Activated naive CD4-positive, alpha-beta T cell treated with anti-CD3 and anti-CD28 coated beads, Interleukin-2, amount 10 ng/mL, durations not matched to agents 7 days and 5 days (primary cell): ENCODE results near the gene COL28A1.
"Not testable (repeated sequence)": the region's sequence is repeated elsewhere in the genome, so short reads cannot be mapped to it uniquely, and the experiment has no call there.

Experiments used
- CTCF ChIA-PET: fragments of 350-600 bp; sonication (Branson Sonifier 250); formaldehyde crosslinking; loops from one replicate; lab custom pipeline; 2021; ENCODE audit warnings: antibody characterized with exemption; lab: Charles Lee
- DNase-seq: peaks from one replicate; pipeline ENCODE4 v3.0.0-alpha.2; 2020
- H3K27ac Mint-ChIP-seq: one replicate; pipeline ENCODE4 v1.8.0; 2021; ENCODE audit warnings: mild to moderate bottlenecking, moderate library complexity, mixed read lengths
- H3K27me3 Mint-ChIP-seq: one replicate; pipeline ENCODE4 v1.8.0; 2021; ENCODE audit warnings: mild to moderate bottlenecking, mixed read lengths
- H3K36me3 Mint-ChIP-seq: one replicate; pipeline ENCODE4 v1.8.0; 2021; ENCODE audit warnings: mixed read lengths
- H3K4me1 Mint-ChIP-seq: one replicate; pipeline ENCODE4 v1.8.0; 2021; ENCODE audit warnings: mixed read lengths
- H3K4me3 Mint-ChIP-seq: one replicate; pipeline ENCODE4 v1.8.0; 2021; ENCODE audit warnings: mild to moderate bottlenecking, moderate library complexity, mixed read lengths
- H3K9me3 Mint-ChIP-seq: one replicate; pipeline ENCODE4 v1.8.0; 2021; ENCODE audit warnings: mixed read lengths

Gene COL28A1

GRCh38 chr7:7491044-7491443, 44.6 kb downstream of the COL28A1 start:
- Mint-ChIP-seq H3K4me3 (no peak overlapping the region), H3K36me3 (no peaks in the 10 kb centered on the region), H3K9me3 (peaks cover 3% of the 10 kb centered on the region), H3K27ac (no peak overlapping the region), H3K27me3 (no peaks in the 10 kb centered on the region), H3K4me1 (no peaks in the 10 kb centered on the region)
- no peak for DNase-seq
- CTCF ChIA-PET = no interaction called here

GRCh38 chr7:7490003-7490402, 45.7 kb downstream of the COL28A1 start:
- CTCF ChIA-PET = no interaction called here
- no peak for DNase-seq
- H3K36me3 Mint-ChIP-seq = no peaks in the 10 kb centered on the region
- H3K9me3 Mint-ChIP-seq = peaks cover 3% of the 10 kb centered on the region
- no peaks in the 10 kb centered on the region for H3K27me3 Mint-ChIP-seq
- no peak overlapping the region for H3K4me3 Mint-ChIP-seq
- H3K27ac Mint-ChIP-seq = no peak overlapping the region
- no peaks in the 10 kb centered on the region for H3K4me1 Mint-ChIP-seq

GRCh38 chr7:7489546-7489945, 46.1 kb downstream of the COL28A1 start:
- H3K4me3 Mint-ChIP-seq = no peak overlapping the region
- peaks cover 3% of the 10 kb centered on the region for H3K9me3 Mint-ChIP-seq
- H3K36me3 Mint-ChIP-seq = no peaks in the 10 kb centered on the region
- no peaks in the 10 kb centered on the region for H3K27me3 Mint-ChIP-seq
- DNase-seq = no peak
- CTCF ChIA-PET = no interaction called here
- H3K4me1 Mint-ChIP-seq = no peaks in the 10 kb centered on the region
- H3K27ac Mint-ChIP-seq = no peak overlapping the region

- CTCF ChIA-PET = no interaction called here
- Mint-ChIP-seq H3K4me1 (no peaks in the 10 kb centered on the region), H3K36me3 (no peaks in the 10 kb centered on the region), H3K4me3 (no peak overlapping the region), H3K27me3 (no peaks in the 10 kb centered on the region), H3K9me3 (peaks cover 3% of the 10 kb centered on the region), H3K27ac (no peak overlapping the region)
- DNase-seq = no peak
These were observed 49.3 kb downstream of the COL28A1 start for GRCh38 chr7:7486362-7486761.

- no peak overlapping the region for H3K27ac Mint-ChIP-seq
- H3K4me1 Mint-ChIP-seq = no peaks in the 10 kb centered on the region
- H3K27me3 Mint-ChIP-seq = no peaks in the 10 kb centered on the region
- peaks cover 3% of the 10 kb centered on the region for H3K9me3 Mint-ChIP-seq
- H3K36me3 Mint-ChIP-seq = no peaks in the 10 kb centered on the region
- DNase-seq = no peak
- H3K4me3 Mint-ChIP-seq = no peak overlapping the region
- CTCF ChIA-PET = interaction anchor here (1.0 kb wide), 1 partner anchor 9 kb away, joined by 3 read pairs; no protein-coding TSS in a partner anchor
These were observed 51.6 kb downstream of the COL28A1 start for GRCh38 chr7:7484072-7484471.

GRCh38 chr7:7481802-7482201, 53.9 kb downstream of the COL28A1 start:
- H3K36me3 Mint-ChIP-seq = no peaks in the 10 kb centered on the region
- no peaks in the 10 kb centered on the region for H3K9me3 Mint-ChIP-seq
- H3K4me3 Mint-ChIP-seq = no peak overlapping the region
- no peaks in the 10 kb centered on the region for H3K27me3 Mint-ChIP-seq
- no peak overlapping the region for H3K27ac Mint-ChIP-seq
- no peaks in the 10 kb centered on the region for H3K4me1 Mint-ChIP-seq
- CTCF ChIA-PET = no interaction called here
- DNase-seq = no peak

GRCh38 chr7:7479275-7479805, 56.3 kb downstream of the COL28A1 start:
- H3K4me1 Mint-ChIP-seq = no peaks in the 10 kb centered on the region
- CTCF ChIA-PET = no interaction called here
- H3K9me3 Mint-ChIP-seq = no peaks in the 10 kb centered on the region
- no peak for DNase-seq
- H3K36me3 Mint-ChIP-seq = no peaks in the 10 kb centered on the region
- no peaks in the 10 kb centered on the region for H3K27me3 Mint-ChIP-seq
- H3K4me3 Mint-ChIP-seq = no peak overlapping the region
- H3K27ac Mint-ChIP-seq = no peak overlapping the region

- Mint-ChIP-seq H3K27ac (no peak overlapping the region), H3K4me1 (no peaks in the 10 kb centered on the region), H3K4me3 (no peak overlapping the region), H3K27me3 (no peaks in the 10 kb centered on the region), H3K9me3 (no peaks in the 10 kb centered on the region), H3K36me3 (no peaks in the 10 kb centered on the region)
- DNase-seq = no peak
- CTCF ChIA-PET = no interaction called here
These were observed 57.1 kb downstream of the COL28A1 start for GRCh38 chr7:7478569-7478968.

- H3K36me3 Mint-ChIP-seq, H3K4me1 Mint-ChIP-seq, CTCF ChIA-PET, DNase-seq, H3K27ac Mint-ChIP-seq, H3K9me3 Mint-ChIP-seq, H3K4me3 Mint-ChIP-seq, H3K27me3 Mint-ChIP-seq: not testable (repeated sequence)
These were observed 58.0 kb downstream of the COL28A1 start for GRCh38 chr7:7477641-7478040.

GRCh38 chr7:7476381-7476780, 59.3 kb downstream of the COL28A1 start:
- H3K9me3 Mint-ChIP-seq = no peaks in the 10 kb centered on the region
- no peaks in the 10 kb centered on the region for H3K27me3 Mint-ChIP-seq
- H3K36me3 Mint-ChIP-seq = no peaks in the 10 kb centered on the region
- H3K4me1 Mint-ChIP-seq = no peaks in the 10 kb centered on the region
- DNase-seq = no peak
- no peak overlapping the region for H3K27ac Mint-ChIP-seq
- H3K4me3 Mint-ChIP-seq = no peak overlapping the region
- CTCF ChIA-PET = no interaction called here

GRCh38 chr7:7475601-7476000, 60.1 kb downstream of the COL28A1 start:
- H3K4me3 Mint-ChIP-seq = no peak overlapping the region
- no peak overlapping the region for H3K27ac Mint-ChIP-seq
- CTCF ChIA-PET = no interaction called here
- no peaks in the 10 kb centered on the region for H3K27me3 Mint-ChIP-seq
- no peaks in the 10 kb centered on the region for H3K4me1 Mint-ChIP-seq
- no peak for DNase-seq
- no peaks in the 10 kb centered on the region for H3K9me3 Mint-ChIP-seq
- H3K36me3 Mint-ChIP-seq = no peaks in the 10 kb centered on the region

GRCh38 chr7:7474436-7474835, 61.2 kb downstream of the COL28A1 start:
- no peaks in the 10 kb centered on the region for H3K9me3 Mint-ChIP-seq
- H3K4me3 Mint-ChIP-seq = no peak overlapping the region
- no peaks in the 10 kb centered on the region for H3K36me3 Mint-ChIP-seq
- no peaks in the 10 kb centered on the region for H3K4me1 Mint-ChIP-seq
- CTCF ChIA-PET = no interaction called here
- no peak overlapping the region for H3K27ac Mint-ChIP-seq
- DNase-seq = no peak
- no peaks in the 10 kb centered on the region for H3K27me3 Mint-ChIP-seq

GRCh38 chr7:7464991-7465765, 70.5 kb downstream of the COL28A1 start:
- H3K27ac Mint-ChIP-seq, DNase-seq, H3K4me3 Mint-ChIP-seq, H3K36me3 Mint-ChIP-seq, CTCF ChIA-PET, H3K4me1 Mint-ChIP-seq, H3K27me3 Mint-ChIP-seq: not testable (repeated sequence)
- H3K9me3 Mint-ChIP-seq = peaks cover 10% of the 10 kb centered on the region

- no peak overlapping the region for H3K4me3 Mint-ChIP-seq
- CTCF ChIA-PET = no interaction called here
- H3K36me3 Mint-ChIP-seq = no peaks in the 10 kb centered on the region
- no peaks in the 10 kb centered on the region for H3K4me1 Mint-ChIP-seq
- DNase-seq = no peak
- H3K27me3 Mint-ChIP-seq = no peaks in the 10 kb centered on the region
- H3K27ac Mint-ChIP-seq = no peak overlapping the region
- H3K9me3 Mint-ChIP-seq = peaks cover 7% of the 10 kb centered on the region
These were observed 81.7 kb downstream of the COL28A1 start for GRCh38 chr7:7454000-7454399.

GRCh38 chr7:7452652-7453051, 83.0 kb downstream of the COL28A1 start:
- Mint-ChIP-seq H3K4me1 (no peaks in the 10 kb centered on the region), H3K4me3 (no peak overlapping the region), H3K9me3 (peaks cover 10% of the 10 kb centered on the region), H3K27me3 (no peaks in the 10 kb centered on the region), H3K27ac (no peak overlapping the region), H3K36me3 (no peaks in the 10 kb centered on the region)
- no peak for DNase-seq
- CTCF ChIA-PET = no interaction called here
